ENCODE data around the gene KCNJ14.

GRCh38 chr19:48493718-48494401 lies 38.5 kb downstream of the KCNJ14 start:
- TF ChIP-seq, protein P1, sequence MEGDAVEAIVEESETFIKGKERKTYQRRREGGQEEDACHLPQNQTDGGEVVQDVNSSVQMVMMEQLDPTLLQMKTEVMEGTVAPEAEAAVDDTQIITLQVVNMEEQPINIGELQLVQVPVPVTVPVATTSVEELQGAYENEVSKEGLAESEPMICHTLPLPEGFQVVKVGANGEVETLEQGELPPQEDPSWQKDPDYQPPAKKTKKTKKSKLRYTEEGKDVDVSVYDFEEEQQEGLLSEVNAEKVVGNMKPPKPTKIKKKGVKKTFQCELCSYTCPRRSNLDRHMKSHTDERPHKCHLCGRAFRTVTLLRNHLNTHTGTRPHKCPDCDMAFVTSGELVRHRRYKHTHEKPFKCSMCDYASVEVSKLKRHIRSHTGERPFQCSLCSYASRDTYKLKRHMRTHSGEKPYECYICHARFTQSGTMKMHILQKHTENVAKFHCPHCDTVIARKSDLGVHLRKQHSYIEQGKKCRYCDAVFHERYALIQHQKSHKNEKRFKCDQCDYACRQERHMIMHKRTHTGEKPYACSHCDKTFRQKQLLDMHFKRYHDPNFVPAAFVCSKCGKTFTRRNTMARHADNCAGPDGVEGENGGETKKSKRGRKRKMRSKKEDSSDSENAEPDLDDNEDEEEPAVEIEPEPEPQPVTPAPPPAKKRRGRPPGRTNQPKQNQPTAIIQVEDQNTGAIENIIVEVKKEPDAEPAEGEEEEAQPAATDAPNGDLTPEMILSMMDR (IDR thresholded peaks at IDR 0.05), result no peak
- TF ChIP-seq POLR2AphosphoS5 (IDR thresholded peaks at IDR 0.05), result no peak
